ENCODE results near the gene MBTD1. TPM values are rescaled to one million over a fixed set of nuclear protein-coding genes. Genes with fewer than 3 reads are reported as not detected.

MBTD1 gene
- total RNA-seq, 4 donors from 2014 or later, result 4.6 to 9.8 (median 7.6) TPM

GRCh38 chr17:51255673-51256072 is 4.2 kb downstream of the MBTD1 start:
- intact Hi-C loops (cut with DNase I; ENCODE audit: low total_unique reads), result no loop called here
- no peak overlapping the region for H3K4me3 ChIP-seq
- TF ChIP-seq POLR2A (IDR thresholded peaks at IDR 0.05), result no peak
- no peak for TF ChIP-seq CTCF (IDR thresholded peaks at IDR 0.05 in 4 of 5, conservative IDR thresholded peaks at IDR 0.05 in 1 of 5)
- H3K27me3 ChIP-seq, result no peaks in the 10 kb centered on the region
- ATAC-seq, result no peak
- in situ Hi-C loops (cut with MboI; ENCODE audit: low sequenced_read_pairs in 4 of 4), result no loop called here
- peaks cover 33 to 38% of the 10 kb centered on the region in 2 donors for H3K4me1 ChIP-seq
- no peak overlapping the region for H3K27ac ChIP-seq
- no peaks in the 10 kb centered on the region for H3K9me3 ChIP-seq
- H3K36me3 ChIP-seq, result peaks cover 0 to 16% of the 10 kb centered on the region in 2 donors
- no peak for DNase-seq

- peaks cover 0 to 16% of the 10 kb centered on the region in 2 donors for H3K36me3 ChIP-seq
- H3K4me1 ChIP-seq, result peaks cover 5 to 6% of the 10 kb centered on the region in 2 donors
- no peak overlapping the region for H3K27ac ChIP-seq
- in situ Hi-C loops (cut with MboI; ENCODE audit: low sequenced_read_pairs in 4 of 4), result no loop called here
- ATAC-seq, result no peak
- no peak for TF ChIP-seq CTCF (IDR thresholded peaks at IDR 0.05 in 4 of 5, conservative IDR thresholded peaks at IDR 0.05 in 1 of 5)
- no peak for TF ChIP-seq POLR2A (IDR thresholded peaks at IDR 0.05)
- DNase-seq, result no peak
- no peaks in the 10 kb centered on the region for H3K9me3 ChIP-seq
- no peak overlapping the region for H3K4me3 ChIP-seq
- intact Hi-C loops (cut with DNase I; ENCODE audit: low total_unique reads), result no loop called here
- no peaks in the 10 kb centered on the region for H3K27me3 ChIP-seq
Measured at GRCh38 chr17:51251010-51251409, 8.8 kb downstream of the MBTD1 start.

- DNase-seq (no peak), ATAC-seq (no peak)
- no peak overlapping the region for H3K27ac ChIP-seq
- intact Hi-C loops (cut with DNase I; ENCODE audit: low total_unique reads), result no loop called here
- TF ChIP-seq CTCF (IDR thresholded peaks at IDR 0.05 in 4 of 5, conservative IDR thresholded peaks at IDR 0.05 in 1 of 5), result no peak
- no peak for TF ChIP-seq POLR2A (IDR thresholded peaks at IDR 0.05)
- no peaks in the 10 kb centered on the region for H3K27me3 ChIP-seq
- H3K4me3 ChIP-seq, result no peak overlapping the region
- H3K4me1 ChIP-seq, result peaks cover 4 to 5% of the 10 kb centered on the region in 2 donors
- H3K9me3 ChIP-seq, result no peaks in the 10 kb centered on the region
- peaks cover 0 to 16% of the 10 kb centered on the region in 2 donors for H3K36me3 ChIP-seq
- in situ Hi-C loops (cut with MboI; ENCODE audit: low sequenced_read_pairs in 4 of 4), result no loop called here
Measured at GRCh38 chr17:51250314-51250840, 9.5 kb downstream of the MBTD1 start.

GRCh38 chr17:51245535-51245934 is 14.3 kb downstream of the MBTD1 start:
- in situ Hi-C loops (cut with MboI; ENCODE audit: low sequenced_read_pairs in 4 of 4) (no loop called here), intact Hi-C loops (cut with DNase I; ENCODE audit: low total_unique reads) (no loop called here)
- H3K27ac ChIP-seq, result no peak overlapping the region
- H3K4me3 ChIP-seq, result no peak overlapping the region
- H3K4me1 ChIP-seq, result no peaks in the 10 kb centered on the region
- DNase-seq (no peak), ATAC-seq (no peak)
- no peaks in the 10 kb centered on the region for H3K27me3 ChIP-seq
- no peaks in the 10 kb centered on the region for H3K36me3 ChIP-seq
- TF ChIP-seq CTCF (IDR thresholded peaks at IDR 0.05 in 4 of 5, conservative IDR thresholded peaks at IDR 0.05 in 1 of 5) (no peak), POLR2A (IDR thresholded peaks at IDR 0.05) (no peak)
- H3K9me3 ChIP-seq, result no peaks in the 10 kb centered on the region

- TF ChIP-seq CTCF (IDR thresholded peaks at IDR 0.05 in 4 of 5, conservative IDR thresholded peaks at IDR 0.05 in 1 of 5) (no peak), POLR2A (IDR thresholded peaks at IDR 0.05) (no peak)
- Histone ChIP-seq H3K4me3 (no peak overlapping the region), H3K4me1 (no peaks in the 10 kb centered on the region), H3K27me3 (no peaks in the 10 kb centered on the region), H3K36me3 (no peaks in the 10 kb centered on the region), H3K27ac (no peak overlapping the region), H3K9me3 (no peaks in the 10 kb centered on the region)
- in situ Hi-C loops (cut with MboI; ENCODE audit: low sequenced_read_pairs in 4 of 4), result no loop called here
- intact Hi-C loops (cut with DNase I; ENCODE audit: low total_unique reads), result no loop called here
- no peak for DNase-seq
- no peak for ATAC-seq
Measured at GRCh38 chr17:51244041-51244440, 15.8 kb downstream of the MBTD1 start.

All from gastrocnemius medialis (tissue), 4 donors.